Aorta (tissue), 5 donors: ENCODE measurements around the gene DNAJC15. TPM values are rescaled to one million over a fixed set of nuclear protein-coding genes. Genes with fewer than 3 reads are reported as not detected.

Source experiments
- ATAC-seq: fragments of 200-7000 bp; cut with Tn5 transposase; one replicate; pipeline ENCODE4 v1.9.1; 2022; ENCODE audit warnings: moderate library complexity; ENCODE audit not compliant: low FRiP score
- DNase-seq, 2 donors: peaks; one replicate each; pipeline ENCODE4 v3.0.0-alpha.2; 2020
- H3K27ac ChIP-seq, 2 donors: one replicate each; pipeline ENCODE4 v1.5.1; 2013; ENCODE audit warnings: low read length in 2 of 2, mild to moderate bottlenecking in 2 of 2, moderate library complexity in 2 of 2, control low read depth in 1 of 2, inconsistent platforms in 1 of 2, low read depth in 1 of 2
- H3K27me3 ChIP-seq, 2 donors: one replicate each; pipeline ENCODE4 v1.6.1; 2013; ENCODE audit warnings: control low read depth in 1 of 2, low read length in 1 of 2, mild to moderate bottlenecking in 1 of 2, moderate library complexity in 1 of 2; ENCODE audit not compliant: insufficient read depth in 2 of 2, control insufficient read depth in 1 of 2
- H3K36me3 ChIP-seq, 2 donors: one replicate each; pipeline ENCODE4 v1.6.1; 2013; ENCODE audit warnings: control low read depth in 1 of 2, low read length in 1 of 2, mild to moderate bottlenecking in 1 of 2; ENCODE audit not compliant: insufficient read depth in 2 of 2, control insufficient read depth in 1 of 2
- H3K4me1 ChIP-seq, 2 donors: one replicate each; pipeline ENCODE4 v1.6.1; 2013; ENCODE audit warnings: low read length in 2 of 2, control low read depth in 1 of 2, mild to moderate bottlenecking in 1 of 2, moderate library complexity in 1 of 2; ENCODE audit not compliant: insufficient read depth in 2 of 2, control insufficient read depth in 1 of 2
- H3K4me3 ChIP-seq, 2 donors: one replicate each; pipeline ENCODE4 v1.5.1; 2013; ENCODE audit warnings: low read length in 2 of 2, control low read depth in 1 of 2, mild to moderate bottlenecking in 1 of 2
- H3K9me3 ChIP-seq: one replicate; pipeline ENCODE4 v1.6.1; 2013; ENCODE audit warnings: mild to moderate bottlenecking, low read length; ENCODE audit not compliant: control insufficient read depth
- WGBS, 2 donors: extraction: QIAGEN DNeasy Blood & Tissue Kit; methylation state at CpG; one replicate each; pipeline ENCODE4 v1.1.7; 2013; 5-methylcytosine and 5-hydroxymethylcytosine counted together
- intact Hi-C, 2 donors: fragments of 100-400 bp; cut with DNase I; formaldehyde crosslinking; loops; one replicate each; pipeline versions ENCODE4 v1.14.2 to v1.15.0; 2022
- polyA plus RNA-seq, 2 donors: library from polyadenylated mRNA; stranded (reverse); fragments of 200-250 nt; gene quantifications; one replicate each; pipeline ENCODE4 v1.2.3, GENCODE V29; 2013
- total RNA-seq, 2 donors: library from RNA; stranded (reverse); fragmentation: NEBNext Ultra II Directional; extraction: Animal tissue kit (Norgen Biotek cat#: 25700); gene quantifications; one replicate each; pipeline ENCODE4 v1.2.1, GENCODE V29; 2021
- donor health status: healthy with polysubstance abuse.
- donor health status: Bipolar disorder and iron deficiency.
- donor health status: DM: no; HTN: no; CAD: no.
- donor health status: DM: no; HTN: no; CAD: no.
- donor health status: DM: yes; HTN: yes; CAD: no.

Gene DNAJC15
- total and polyA plus RNA-seq, 4 donors, result 7.4 to 19.4 (median 12.1) TPM

DNA sequence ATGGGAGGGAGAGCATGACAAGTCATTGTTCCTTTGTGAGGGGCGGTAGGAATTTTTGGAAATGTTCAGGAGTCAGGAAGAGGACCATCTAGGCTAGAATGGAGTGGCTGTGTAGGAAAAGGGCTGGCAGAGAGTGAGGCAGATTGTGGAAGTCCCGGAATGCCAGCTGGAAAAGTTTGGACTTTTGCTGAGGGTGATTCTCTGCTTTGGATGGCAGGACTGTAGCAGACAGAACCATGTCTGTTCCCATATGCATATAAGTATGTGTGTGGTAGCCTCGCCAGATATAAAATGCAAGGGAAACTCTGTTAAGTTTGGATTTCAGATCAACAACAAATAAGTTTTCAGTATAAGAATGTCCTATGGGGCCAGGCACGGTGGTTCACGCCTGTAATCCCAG, 112.1 kb downstream of the DNAJC15 start:
- H3K4me1 ChIP-seq, result no peaks in the 10 kb centered on the region
- H3K36me3 ChIP-seq, result no peaks in the 10 kb centered on the region
- no peak overlapping the region for H3K4me3 ChIP-seq
- no peak for DNase-seq
- ATAC-seq, result no peak
- WGBS, 2 donors, result 94 to 97% methylated on average over 5 of the region's 5 CpGs
- no peaks in the 10 kb centered on the region for H3K27me3 ChIP-seq
- no peaks in the 10 kb centered on the region for H3K9me3 ChIP-seq
- H3K27ac ChIP-seq, result no peak overlapping the region
- intact Hi-C loops, result no loop called here

GRCh38 chr13:43136920-43137575, 113.7 kb downstream of the DNAJC15 start:
- Histone ChIP-seq H3K36me3 (no peaks in the 10 kb centered on the region), H3K27me3 (no peaks in the 10 kb centered on the region), H3K9me3 (no peaks in the 10 kb centered on the region), H3K4me3 (no peak overlapping the region), H3K27ac (no peak overlapping the region), H3K4me1 (no peaks in the 10 kb centered on the region)
- WGBS, 2 donors, result 44 to 56% methylated on average over 7 of the region's 7 CpGs
- ATAC-seq, result no peak
- no peak for DNase-seq
- intact Hi-C loops, result no loop called here

DNA sequence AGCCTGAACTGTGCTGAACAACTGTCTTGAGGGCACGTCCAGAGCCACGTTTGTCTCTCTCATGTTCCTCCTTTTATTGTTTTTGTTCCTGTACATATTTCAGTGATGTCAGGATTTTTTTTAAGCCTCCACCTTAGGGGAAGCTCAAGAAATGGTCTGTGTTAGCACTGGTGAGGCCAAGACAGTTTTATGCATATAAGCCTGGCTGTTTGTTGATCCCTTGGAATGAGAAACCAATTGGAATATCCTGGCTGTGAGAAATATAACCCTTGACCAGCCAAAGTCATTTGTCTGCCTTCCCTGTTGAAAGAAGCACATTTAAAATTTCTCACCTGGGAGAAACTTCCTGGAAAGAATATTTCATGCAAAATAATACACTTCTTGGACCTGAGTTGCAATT, 115.8 kb downstream of the DNAJC15 start:
- intact Hi-C loops, result no loop called here
- H3K27ac ChIP-seq, result no peak overlapping the region
- peaks cover 0 to 2% of the 10 kb centered on the region in 2 donors for H3K27me3 ChIP-seq
- no peak for DNase-seq
- no peaks in the 10 kb centered on the region for H3K9me3 ChIP-seq
- H3K36me3 ChIP-seq, result no peaks in the 10 kb centered on the region
- ATAC-seq, result no peak
- H3K4me3 ChIP-seq, result no peak overlapping the region
- 26 to 50% methylated on average over 2 of the region's 2 CpGs for WGBS, 2 donors
- no peaks in the 10 kb centered on the region for H3K4me1 ChIP-seq

DNA sequence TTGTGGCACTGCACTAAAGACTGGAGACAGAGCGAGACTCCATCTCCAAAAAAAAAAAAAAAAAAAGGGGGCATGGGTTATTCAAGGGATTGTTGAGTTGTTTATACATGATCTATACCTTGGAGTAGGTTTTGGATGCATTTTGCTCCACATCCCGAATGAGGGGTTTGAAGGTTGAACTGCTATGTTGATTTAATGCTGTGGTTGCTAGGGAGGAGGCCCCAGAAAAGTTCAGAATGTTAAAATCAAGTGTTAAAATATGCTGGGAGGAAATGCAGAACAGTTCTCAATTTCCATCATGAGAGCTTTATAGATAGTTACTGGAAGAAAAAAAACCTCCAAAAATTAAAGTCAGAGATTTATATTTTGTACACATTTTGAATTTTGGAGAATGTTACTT, 116.5 kb downstream of the DNAJC15 start:
- intact Hi-C loops, result no loop called here

GRCh38 chr13:43140985-43141384, 117.6 kb downstream of the DNAJC15 start:
- intact Hi-C loops, result no loop called here
- DNase-seq (no peak), ATAC-seq (no peak)
- WGBS, 2 donors, result 34 to 37% methylated on average over 1 of the region's 1 CpG
- H3K36me3 ChIP-seq, result no peaks in the 10 kb centered on the region
- no peak overlapping the region for H3K27ac ChIP-seq
- H3K4me3 ChIP-seq, result no peak overlapping the region
- no peaks in the 10 kb centered on the region for H3K9me3 ChIP-seq
- no peaks in the 10 kb centered on the region for H3K4me1 ChIP-seq
- peaks cover 0 to 2% of the 10 kb centered on the region in 2 donors for H3K27me3 ChIP-seq

More for the DNA sequence above, 116.5 kb downstream of the DNAJC15 start:
- H3K4me3 ChIP-seq, result no peak overlapping the region
- ATAC-seq, result no peak
- H3K4me1 ChIP-seq, result no peaks in the 10 kb centered on the region
- no peak overlapping the region for H3K27ac ChIP-seq
- H3K27me3 ChIP-seq, result peaks cover 0 to 2% of the 10 kb centered on the region in 2 donors
- DNase-seq, result no peak
- H3K36me3 ChIP-seq, result no peaks in the 10 kb centered on the region
- WGBS, 2 donors, result 90 to 91% methylated on average over 2 of the region's 2 CpGs
- H3K9me3 ChIP-seq, result no peaks in the 10 kb centered on the region

DNA sequence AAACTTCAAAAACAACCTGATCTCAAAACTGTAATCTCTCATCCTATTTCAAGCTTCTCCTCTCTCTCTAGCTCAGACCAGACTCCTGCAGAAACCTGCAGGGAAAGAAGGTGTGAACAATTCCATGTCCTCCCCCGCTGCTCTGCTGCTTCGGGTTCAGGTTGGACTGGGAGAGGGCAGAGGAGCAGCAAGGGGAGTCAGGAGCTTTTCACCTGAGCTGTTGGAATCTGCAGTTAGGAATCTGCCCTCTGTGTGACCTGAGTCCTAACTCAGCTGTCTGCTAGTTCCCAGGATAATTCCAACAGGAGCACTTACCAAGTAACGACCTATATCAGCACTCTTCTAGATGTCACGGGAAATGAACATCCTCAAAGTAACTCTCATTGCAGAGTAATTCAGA, 118.3 kb downstream of the DNAJC15 start:
- Histone ChIP-seq H3K4me1 (no peaks in the 10 kb centered on the region), H3K4me3 (no peak overlapping the region), H3K27me3 (peaks cover 0 to 2% of the 10 kb centered on the region in 2 donors), H3K27ac (no peak overlapping the region), H3K36me3 (no peaks in the 10 kb centered on the region), H3K9me3 (no peaks in the 10 kb centered on the region)
- no peak for ATAC-seq
- WGBS, 2 donors, result 93 to 94% methylated on average over 4 of the region's 4 CpGs
- DNase-seq, result no peak
- intact Hi-C loops, result no loop called here

GRCh38 chr13:43143591-43143990, 120.2 kb downstream of the DNAJC15 start:
- intact Hi-C loops, result no loop called here
- no peaks in the 10 kb centered on the region for H3K36me3 ChIP-seq
- H3K27ac ChIP-seq, result no peak overlapping the region
- H3K4me3 ChIP-seq, result no peak overlapping the region
- H3K27me3 ChIP-seq, result peaks cover 0 to 2% of the 10 kb centered on the region in 2 donors
- no peaks in the 10 kb centered on the region for H3K4me1 ChIP-seq
- DNase-seq, result no peak
- no peaks in the 10 kb centered on the region for H3K9me3 ChIP-seq
- 60 to 62% methylated on average over 3 of the region's 3 CpGs for WGBS, 2 donors
- no peak for ATAC-seq

DNA sequence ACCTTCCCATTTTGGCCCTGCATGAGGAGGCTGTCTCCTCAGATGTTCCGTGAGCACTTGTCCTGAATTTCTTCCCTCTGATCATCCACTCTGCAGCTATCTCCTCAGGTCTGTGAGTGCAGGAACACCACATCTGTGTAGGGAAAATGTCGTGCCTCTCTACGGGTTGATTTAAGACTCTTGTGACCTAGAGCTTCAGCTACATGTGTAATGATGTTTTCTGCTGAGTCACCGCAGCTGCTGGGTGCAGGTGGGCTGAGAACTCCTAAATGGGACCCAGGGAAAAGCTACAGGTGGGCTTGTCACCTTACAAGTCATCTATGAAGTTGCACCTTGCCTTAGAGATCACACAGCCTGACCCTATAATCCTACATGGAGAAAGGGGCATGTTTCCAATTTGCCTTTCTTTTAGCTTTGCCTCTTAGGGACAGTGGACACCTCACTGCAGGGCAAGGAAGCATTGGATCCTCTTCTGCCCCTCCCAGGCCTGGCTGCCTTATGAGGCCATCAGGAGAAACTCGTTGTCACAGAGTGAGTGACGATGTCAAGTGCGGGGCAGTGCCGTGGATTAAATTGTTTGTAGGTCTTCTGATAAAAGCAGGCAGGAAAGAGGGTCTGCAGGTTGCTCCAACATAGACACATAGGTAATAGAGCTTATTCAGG, 122.3 kb downstream of the DNAJC15 start:
- Histone ChIP-seq H3K27ac (no peak overlapping the region), H3K9me3 (no peaks in the 10 kb centered on the region), H3K36me3 (no peaks in the 10 kb centered on the region), H3K27me3 (peaks cover 0 to 2% of the 10 kb centered on the region in 2 donors), H3K4me1 (no peaks in the 10 kb centered on the region), H3K4me3 (no peak overlapping the region)
- ATAC-seq (no peak), DNase-seq (no peak)
- WGBS, 2 donors, result 74 to 80% methylated on average over 8 of the region's 8 CpGs
- intact Hi-C loops, result no loop called here

GRCh38 chr13:43146400-43146799, 123.0 kb downstream of the DNAJC15 start:
- ATAC-seq, result no peak
- 78 to 80% methylated on average over 3 of the region's 3 CpGs for WGBS, 2 donors

More at GRCh38 chr13:43146400-43146799, 123.0 kb downstream of the DNAJC15 start:
- no peaks in the 10 kb centered on the region for H3K9me3 ChIP-seq
- H3K36me3 ChIP-seq, result no peaks in the 10 kb centered on the region
- DNase-seq, result no peak
- no peak overlapping the region for H3K4me3 ChIP-seq
- no peak overlapping the region for H3K27ac ChIP-seq
- H3K27me3 ChIP-seq, result peaks cover 0 to 2% of the 10 kb centered on the region in 2 donors
- H3K4me1 ChIP-seq, result no peaks in the 10 kb centered on the region
- intact Hi-C loops, result no loop called here
